ENCODE data around the gene EI24. TPM values are rescaled to one million over a fixed set of nuclear protein-coding genes. Genes with fewer than 3 reads are reported as not detected.

Gene EI24
- polyA plus RNA-seq, 2 donors, result 22.0 to 69.9 TPM

GRCh38 chr11:125592305-125593113 lies 23.2 kb downstream of the EI24 start, which contains the start of gene STT3A:
Gene STT3A (plus strand): TSS chr11:125592852. CDS start chr11:125595916, 3,064 bp downstream.
- H3K27me3 ChIP-seq (ENCODE audit: control insufficient read depth in 1 of 2, insufficient read depth in 2 of 2, low read length in 2 of 2), result no peaks in the 10 kb centered on the region
- H3K36me3 ChIP-seq (ENCODE audit: control insufficient read depth in 2 of 2, insufficient read depth in 2 of 2, low read length in 1 of 2), result no peaks in the 10 kb centered on the region
- 0% methylated on average over 55 of the region's 55 CpGs for WGBS, 2 donors
- no peaks in the 10 kb centered on the region for H3K4me1 ChIP-seq (ENCODE audit: control insufficient read depth in 2 of 2, insufficient read depth in 2 of 2, low read length in 1 of 2)
- no peaks in the 10 kb centered on the region for H3K9me3 ChIP-seq (ENCODE audit: control insufficient read depth in 2 of 2, insufficient read depth in 1 of 2, low read depth in 1 of 2, low read length in 1 of 2)
- peak within 1 kb of the TSS; percentile 97 to 100 for H3K27ac ChIP-seq (ENCODE audit: low read depth in 2 of 2, low read length in 1 of 2)
- H3K4me3 ChIP-seq (ENCODE audit: low read depth in 1 of 2, low read length in 2 of 2), result peak within 1 kb of the TSS; percentile 87 to 91

GRCh38 chr11:125593114-125593820 lies 24.0 kb downstream of the EI24 start:
- H3K27ac ChIP-seq (ENCODE audit: low read depth in 2 of 2, low read length in 1 of 2), result peak overlapping the region; percentile 74 to 92
- no peaks in the 10 kb centered on the region for H3K36me3 ChIP-seq (ENCODE audit: control insufficient read depth in 2 of 2, insufficient read depth in 2 of 2, low read length in 1 of 2)
- H3K9me3 ChIP-seq (ENCODE audit: control insufficient read depth in 2 of 2, insufficient read depth in 1 of 2, low read depth in 1 of 2, low read length in 1 of 2), result no peaks in the 10 kb centered on the region
- peak overlapping the region; percentile 85 to 91 for H3K4me3 ChIP-seq (ENCODE audit: low read depth in 1 of 2, low read length in 2 of 2)
- WGBS, 2 donors, result 0 to 1% methylated on average over 18 of the region's 18 CpGs
- H3K4me1 ChIP-seq (ENCODE audit: control insufficient read depth in 2 of 2, insufficient read depth in 2 of 2, low read length in 1 of 2), result no peaks in the 10 kb centered on the region
- no peaks in the 10 kb centered on the region for H3K27me3 ChIP-seq (ENCODE audit: control insufficient read depth in 1 of 2, insufficient read depth in 2 of 2, low read length in 2 of 2)

- Histone ChIP-seq H3K27me3 (ENCODE audit: control insufficient read depth in 1 of 2, insufficient read depth in 2 of 2, low read length in 2 of 2) (no peaks in the 10 kb centered on the region), H3K9me3 (ENCODE audit: control insufficient read depth in 2 of 2, insufficient read depth in 1 of 2, low read depth in 1 of 2, low read length in 1 of 2) (no peaks in the 10 kb centered on the region), H3K4me3 (ENCODE audit: low read depth in 1 of 2, low read length in 2 of 2) (no peak overlapping the region), H3K36me3 (ENCODE audit: control insufficient read depth in 2 of 2, insufficient read depth in 2 of 2, low read length in 1 of 2) (no peaks in the 10 kb centered on the region), H3K27ac (ENCODE audit: low read depth in 2 of 2, low read length in 1 of 2) (no peak overlapping the region), H3K4me1 (ENCODE audit: control insufficient read depth in 2 of 2, insufficient read depth in 2 of 2, low read length in 1 of 2) (no peaks in the 10 kb centered on the region)
- WGBS, 2 donors, result 58 to 79% methylated on average over 3 of the region's 3 CpGs
These were observed 25.7 kb downstream of the EI24 start for GRCh38 chr11:125594958-125595357.

GRCh38 chr11:125600663-125601062 lies 31.4 kb downstream of the EI24 start:
- 95 to 97% methylated on average over 2 of the region's 2 CpGs for WGBS, 2 donors
- H3K36me3 ChIP-seq (ENCODE audit: control insufficient read depth in 2 of 2, insufficient read depth in 2 of 2, low read length in 1 of 2), result peaks cover 3 to 7% of the 10 kb centered on the region in 2 donors
- H3K4me1 ChIP-seq (ENCODE audit: control insufficient read depth in 2 of 2, insufficient read depth in 2 of 2, low read length in 1 of 2), result no peaks in the 10 kb centered on the region
- no peaks in the 10 kb centered on the region for H3K27me3 ChIP-seq (ENCODE audit: control insufficient read depth in 1 of 2, insufficient read depth in 2 of 2, low read length in 2 of 2)
- no peaks in the 10 kb centered on the region for H3K9me3 ChIP-seq (ENCODE audit: control insufficient read depth in 2 of 2, insufficient read depth in 1 of 2, low read depth in 1 of 2, low read length in 1 of 2)
- no peak overlapping the region for H3K4me3 ChIP-seq (ENCODE audit: low read depth in 1 of 2, low read length in 2 of 2)
- no peak overlapping the region for H3K27ac ChIP-seq (ENCODE audit: low read depth in 2 of 2, low read length in 1 of 2)

- H3K27me3 ChIP-seq (ENCODE audit: control insufficient read depth in 1 of 2, insufficient read depth in 2 of 2, low read length in 2 of 2), result no peaks in the 10 kb centered on the region
- peaks cover 12 to 13% of the 10 kb centered on the region in 2 donors for H3K36me3 ChIP-seq (ENCODE audit: control insufficient read depth in 2 of 2, insufficient read depth in 2 of 2, low read length in 1 of 2)
- no peak overlapping the region for H3K27ac ChIP-seq (ENCODE audit: low read depth in 2 of 2, low read length in 1 of 2)
- WGBS, 2 donors, result 85% methylated on average over 3 of the region's 3 CpGs
- no peak overlapping the region for H3K4me3 ChIP-seq (ENCODE audit: low read depth in 1 of 2, low read length in 2 of 2)
- no peaks in the 10 kb centered on the region for H3K4me1 ChIP-seq (ENCODE audit: control insufficient read depth in 2 of 2, insufficient read depth in 2 of 2, low read length in 1 of 2)
- no peaks in the 10 kb centered on the region for H3K9me3 ChIP-seq (ENCODE audit: control insufficient read depth in 2 of 2, insufficient read depth in 1 of 2, low read depth in 1 of 2, low read length in 1 of 2)
These were observed 33.9 kb downstream of the EI24 start for GRCh38 chr11:125603207-125603606.

GRCh38 chr11:125605417-125605816 lies 36.1 kb downstream of the EI24 start:
- peaks cover 16 to 17% of the 10 kb centered on the region in 2 donors for H3K36me3 ChIP-seq (ENCODE audit: control insufficient read depth in 2 of 2, insufficient read depth in 2 of 2, low read length in 1 of 2)
- H3K4me1 ChIP-seq (ENCODE audit: control insufficient read depth in 2 of 2, insufficient read depth in 2 of 2, low read length in 1 of 2), result no peaks in the 10 kb centered on the region
- no peaks in the 10 kb centered on the region for H3K27me3 ChIP-seq (ENCODE audit: control insufficient read depth in 1 of 2, insufficient read depth in 2 of 2, low read length in 2 of 2)
- no peaks in the 10 kb centered on the region for H3K9me3 ChIP-seq (ENCODE audit: control insufficient read depth in 2 of 2, insufficient read depth in 1 of 2, low read depth in 1 of 2, low read length in 1 of 2)
- H3K4me3 ChIP-seq (ENCODE audit: low read depth in 1 of 2, low read length in 2 of 2), result no peak overlapping the region
- no peak overlapping the region for H3K27ac ChIP-seq (ENCODE audit: low read depth in 2 of 2, low read length in 1 of 2)

- WGBS, 2 donors, result 88 to 89% methylated on average over 7 of the region's 7 CpGs
- H3K9me3 ChIP-seq (ENCODE audit: control insufficient read depth in 2 of 2, insufficient read depth in 1 of 2, low read depth in 1 of 2, low read length in 1 of 2), result no peaks in the 10 kb centered on the region
These were observed 40.3 kb downstream of the EI24 start for GRCh38 chr11:125609545-125609944.

GRCh38 chr11:125618383-125618782 lies 49.1 kb downstream of the EI24 start:
- no peaks in the 10 kb centered on the region for H3K4me1 ChIP-seq (ENCODE audit: control insufficient read depth in 2 of 2, insufficient read depth in 2 of 2, low read length in 1 of 2)
- no peaks in the 10 kb centered on the region for H3K27me3 ChIP-seq (ENCODE audit: control insufficient read depth in 1 of 2, insufficient read depth in 2 of 2, low read length in 2 of 2)
- peaks cover 7 to 16% of the 10 kb centered on the region in 2 donors for H3K36me3 ChIP-seq (ENCODE audit: control insufficient read depth in 2 of 2, insufficient read depth in 2 of 2, low read length in 1 of 2)
- no peak overlapping the region for H3K4me3 ChIP-seq (ENCODE audit: low read depth in 1 of 2, low read length in 2 of 2)
- 73 to 86% methylated on average over 4 of the region's 4 CpGs for WGBS, 2 donors
- H3K9me3 ChIP-seq (ENCODE audit: control insufficient read depth in 2 of 2, insufficient read depth in 1 of 2, low read depth in 1 of 2, low read length in 1 of 2), result no peaks in the 10 kb centered on the region
- no peak overlapping the region for H3K27ac ChIP-seq (ENCODE audit: low read depth in 2 of 2, low read length in 1 of 2)

More at GRCh38 chr11:125609545-125609944, 40.3 kb downstream of the EI24 start:
- H3K4me3 ChIP-seq (ENCODE audit: low read depth in 1 of 2, low read length in 2 of 2), result no peak overlapping the region
- no peaks in the 10 kb centered on the region for H3K4me1 ChIP-seq (ENCODE audit: control insufficient read depth in 2 of 2, insufficient read depth in 2 of 2, low read length in 1 of 2)
- H3K36me3 ChIP-seq (ENCODE audit: control insufficient read depth in 2 of 2, insufficient read depth in 2 of 2, low read length in 1 of 2), result peaks cover 20 to 23% of the 10 kb centered on the region in 2 donors
- H3K27ac ChIP-seq (ENCODE audit: low read depth in 2 of 2, low read length in 1 of 2), result no peak overlapping the region
- H3K27me3 ChIP-seq (ENCODE audit: control insufficient read depth in 1 of 2, insufficient read depth in 2 of 2, low read length in 2 of 2), result no peaks in the 10 kb centered on the region

- no peak overlapping the region for H3K27ac ChIP-seq (ENCODE audit: low read depth in 2 of 2, low read length in 1 of 2)
- no peaks in the 10 kb centered on the region for H3K4me1 ChIP-seq (ENCODE audit: control insufficient read depth in 2 of 2, insufficient read depth in 2 of 2, low read length in 1 of 2)
- H3K27me3 ChIP-seq (ENCODE audit: control insufficient read depth in 1 of 2, insufficient read depth in 2 of 2, low read length in 2 of 2), result no peaks in the 10 kb centered on the region
- no peak overlapping the region for H3K4me3 ChIP-seq (ENCODE audit: low read depth in 1 of 2, low read length in 2 of 2)
- WGBS, 2 donors, result 67 to 74% methylated on average over 2 of the region's 2 CpGs
- H3K9me3 ChIP-seq (ENCODE audit: control insufficient read depth in 2 of 2, insufficient read depth in 1 of 2, low read depth in 1 of 2, low read length in 1 of 2), result no peaks in the 10 kb centered on the region
- H3K36me3 ChIP-seq (ENCODE audit: control insufficient read depth in 2 of 2, insufficient read depth in 2 of 2, low read length in 1 of 2), result peaks cover 7 to 11% of the 10 kb centered on the region in 2 donors
These were observed 52.7 kb downstream of the EI24 start for GRCh38 chr11:125621995-125622394.

Data from esophagus (tissue), 2 donors.